H9 (cell line): ENCODE data around the gene PROM1. TPM values are rescaled to one million over a fixed set of nuclear protein-coding genes. Genes with fewer than 3 reads are reported as not detected.
A peak's percentile ranks its signal among the peaks of the same experiment; 100 is the strongest.

ENCODE experiments used
- DNase-seq: peaks from one replicate; pipeline ENCODE4 v3.0.0-alpha.2; 2017
- H2AFZ ChIP-seq: one replicate; pipeline ENCODE4 v1.6.1; 2013; ENCODE audit warnings: mild to moderate bottlenecking, low read length, control low read depth, moderate library complexity
- H2AK5ac ChIP-seq: 2 replicates; pipeline ENCODE4 v1.6.1; 2013; ENCODE audit warnings: low read length, control low read depth, mixed read lengths; ENCODE audit not compliant: insufficient read length
- H2BK120ac ChIP-seq: one replicate; pipeline ENCODE4 v1.6.1; 2013; ENCODE audit warnings: low read depth, mild to moderate bottlenecking, low read length, control low read depth, inconsistent platforms; ENCODE audit not compliant: poor library complexity, severe bottlenecking
- H2BK12ac ChIP-seq: 2 replicates; pipeline ENCODE4 v1.6.1; 2013; ENCODE audit warnings: low read length, control low read depth, mixed read lengths, low read depth; ENCODE audit not compliant: insufficient read length
- H2BK15ac ChIP-seq: 2 replicates; pipeline ENCODE4 v1.6.1; 2013; ENCODE audit warnings: low read depth, low read length, control low read depth
- H2BK20ac ChIP-seq: one replicate; pipeline ENCODE4 v1.6.1; 2013; ENCODE audit warnings: low read depth, mild to moderate bottlenecking, low read length, control low read depth, inconsistent platforms; ENCODE audit not compliant: poor library complexity, severe bottlenecking
- H2BK5ac ChIP-seq: 2 replicates; pipeline ENCODE4 v1.6.1; 2013; ENCODE audit warnings: low read length, control low read depth, mixed read lengths; ENCODE audit not compliant: insufficient read length
- H3K14ac ChIP-seq: 2 replicates; pipeline ENCODE4 v1.6.1; 2013; ENCODE audit warnings: low read length, control low read depth; ENCODE audit not compliant: insufficient read depth
- H3K18ac ChIP-seq: 2 replicates; pipeline ENCODE4 v1.6.1; 2013; ENCODE audit warnings: low read depth, mild to moderate bottlenecking, mixed read lengths, low read length, control low read depth; ENCODE audit not compliant: insufficient read length
- H3K23ac ChIP-seq: 2 replicates; pipeline ENCODE4 v1.6.1; 2013; ENCODE audit warnings: low read length, control low read depth, mixed read lengths, low read depth; ENCODE audit not compliant: insufficient read length
- H3K23me2 ChIP-seq: 2 replicates; pipeline ENCODE4 v1.6.1; 2013; ENCODE audit warnings: low read depth, mild to moderate bottlenecking, mixed read lengths, low read length, control low read depth; ENCODE audit not compliant: insufficient read length, poor library complexity, severe bottlenecking
- H3K27ac ChIP-seq: 2 replicates; pipeline ENCODE4 v1.5.1; 2013; ENCODE audit warnings: low read length, control low read depth, mixed read lengths, low read depth; ENCODE audit not compliant: insufficient read length
- H3K27me3 ChIP-seq: 2 replicates; pipeline ENCODE4 v1.6.1; 2013; ENCODE audit warnings: low read length, control low read depth, inconsistent platforms; ENCODE audit not compliant: insufficient read depth
- H3K4ac ChIP-seq: 2 replicates; pipeline ENCODE4 v1.6.1; 2013; ENCODE audit warnings: low read depth, mild to moderate bottlenecking, control low read depth, inconsistent platforms, low read length, moderate library complexity
- H3K4me1 ChIP-seq: 2 replicates; pipeline ENCODE4 v1.6.1; 2013; ENCODE audit warnings: low read length, control low read depth, inconsistent platforms; ENCODE audit not compliant: insufficient read depth
- H3K4me2 ChIP-seq: 2 replicates; pipeline ENCODE4 v1.6.1; 2013; ENCODE audit warnings: low read length, control low read depth, mixed read lengths; ENCODE audit not compliant: insufficient read length, insufficient read depth
- H3K56ac ChIP-seq: 2 replicates; pipeline ENCODE4 v1.6.1; 2013; ENCODE audit warnings: low read depth, mild to moderate bottlenecking, mixed read lengths, low read length, control low read depth; ENCODE audit not compliant: insufficient read length
- H3K79me1 ChIP-seq: 2 replicates; pipeline ENCODE4 v1.6.1; 2013; ENCODE audit warnings: low read depth, mild to moderate bottlenecking, moderate library complexity, low read length, control low read depth, inconsistent platforms; ENCODE audit not compliant: insufficient read depth, poor library complexity, severe bottlenecking
- H3K79me2 ChIP-seq: 2 replicates; pipeline ENCODE4 v1.6.1; 2013; ENCODE audit warnings: low read length, control low read depth, inconsistent platforms; ENCODE audit not compliant: insufficient read depth
- H3K9ac ChIP-seq: 2 replicates; pipeline ENCODE4 v1.6.1; 2013; ENCODE audit warnings: low read length, control low read depth, mixed read lengths; ENCODE audit not compliant: insufficient read length; ENCODE audit errors: extremely low read depth
- H3K9me3 ChIP-seq: one replicate; pipeline ENCODE4 v1.6.1; 2013; ENCODE audit warnings: low read depth, low read length, inconsistent platforms; ENCODE audit not compliant: control insufficient read depth
- H3T11ph ChIP-seq: one replicate; pipeline ENCODE4 v1.6.1; 2013; ENCODE audit warnings: mild to moderate bottlenecking, low read length, control low read depth, inconsistent platforms
- H4K20me1 ChIP-seq: one replicate; pipeline ENCODE4 v1.6.1; 2013; ENCODE audit not compliant: control insufficient read depth, insufficient read length, insufficient read depth
- H4K5ac ChIP-seq: 2 replicates; pipeline ENCODE4 v1.6.1; 2013; ENCODE audit warnings: low read depth, mild to moderate bottlenecking, mixed read lengths, low read length, control low read depth; ENCODE audit not compliant: insufficient read length
- H4K8ac ChIP-seq: replicated peaks from 2 replicates; pipeline ENCODE4 v1.6.1; 2013; ENCODE audit warnings: low read length, control low read depth, mixed read lengths, low read depth; ENCODE audit not compliant: insufficient read length
- H4K91ac ChIP-seq: 2 replicates; pipeline ENCODE4 v1.6.1; 2013; ENCODE audit warnings: low read depth, mild to moderate bottlenecking, moderate library complexity, mixed read lengths, low read length, control low read depth; ENCODE audit not compliant: insufficient read length
- H3K27ac Mint-ChIP-seq, 3 experiments: 2 replicates in 2 of 3; 3 replicates in 1 of 3; pipeline ENCODE4 v1.8.0; 2020 to 2021; ENCODE audit warnings: mixed read lengths in 3 of 3, mild to moderate bottlenecking in 1 of 3, moderate library complexity in 1 of 3
- H3K27me3 Mint-ChIP-seq: 2 replicates; pipeline ENCODE4 v1.8.0; 2021; ENCODE audit warnings: low read depth, mild to moderate bottlenecking, moderate library complexity, mixed read lengths
- H3K36me3 Mint-ChIP-seq, 3 experiments: 2 replicates in 2 of 3; 3 replicates in 1 of 3; pipeline ENCODE4 v1.8.0; 2020 to 2021; ENCODE audit warnings: low read depth in 3 of 3, mixed read lengths in 3 of 3; ENCODE audit not compliant: insufficient read depth in 1 of 3
- H3K4me1 Mint-ChIP-seq, 2 experiments: 2 replicates each; pipeline ENCODE4 v1.8.0; 2020; ENCODE audit warnings: mixed read lengths in 2 of 2
- H3K4me3 Mint-ChIP-seq, 2 experiments: 2 replicates in 1 of 2; 3 replicates in 1 of 2; pipeline ENCODE4 v1.8.0; 2020 to 2021; ENCODE audit warnings: mild to moderate bottlenecking in 2 of 2, mixed read lengths in 2 of 2, moderate library complexity in 1 of 2
- H3K9me3 Mint-ChIP-seq, 2 experiments: 2 replicates in 1 of 2; 3 replicates in 1 of 2; pipeline ENCODE4 v1.8.0; 2020; ENCODE audit warnings: mild to moderate bottlenecking in 2 of 2, mixed read lengths in 2 of 2, moderate library complexity in 1 of 2
- CTCF ChIP-seq: fragments of 200-600 bp; sonication (generic); conservative IDR thresholded peaks from 3 replicates; pipeline ENCODE4 v1.8.0; 2021; ENCODE audit warnings: antibody characterized with exemption, mild to moderate bottlenecking
- WGBS: extraction: QIAGEN DNeasy Blood & Tissue Kit; methylation state at CpG from one replicate; pipeline ENCODE4 v1.1.7; 2013; ENCODE audit warnings: missing lambda C conversion rate, low lambda C conversion rate, mixed read lengths; ENCODE audit not compliant: insufficient read length; ENCODE audit errors: extremely low coverage; 5-methylcytosine and 5-hydroxymethylcytosine counted together
- total RNA-seq: library from RNA; stranded (reverse); gene quantifications from 2 replicates; pipeline ENCODE4 v1.2.1, GENCODE V29; 2021

PROM1 gene
- total RNA-seq, 1 experiment from 2014 or later = 98.3 TPM

GRCh38 chr4:16055471-16055870 lies 28.4 kb downstream of the PROM1 start:
- Histone ChIP-seq H2BK12ac (no peak overlapping the region), H3K4me2 (no peak overlapping the region), H3K18ac (no peak overlapping the region), H4K91ac (no peak overlapping the region), H3K56ac (no peak overlapping the region), H2BK20ac (no peak overlapping the region), H3K27me3 (no peaks in the 10 kb centered on the region), H2BK120ac (no peak overlapping the region), H4K5ac (no peak overlapping the region), H2BK5ac (no peak overlapping the region), H4K20me1 (no peaks in the 10 kb centered on the region), H4K8ac (no peak overlapping the region), H3K9me3 (no peaks in the 10 kb centered on the region), H2BK15ac (no peak overlapping the region), H2AK5ac (no peak overlapping the region), H3K79me2 (no peaks in the 10 kb centered on the region; the same call in 1 of the 2 replicates), H3T11ph (no peak overlapping the region), H3K23ac (no peak overlapping the region), H3K23me2 (no peaks in the 10 kb centered on the region), H3K4me1 (no peaks in the 10 kb centered on the region), H3K9ac (no peak overlapping the region), H3K27ac (no peak overlapping the region), H3K4ac (no peak overlapping the region), H3K79me1 (peaks cover 3% of the 10 kb centered on the region), H2AFZ (no peak overlapping the region), H3K14ac (no peak overlapping the region)
- no CpG with 5 or more reads among the region's 7 CpGs for WGBS
- Mint-ChIP-seq H3K9me3 (no peaks in the 10 kb centered on the region), H3K4me1 (peaks cover 9 to 19% of the 10 kb centered on the region in 2 experiments; a peak in 3 of 4 replicates), H3K27me3 (no peaks in the 10 kb centered on the region), H3K36me3 (peaks cover 1 to 28% (median 14%) of the 10 kb centered on the region in 3 experiments; a peak in 5 of 7 replicates), H3K27ac (peak overlapping the region in 1 of 3 experiments; percentile 25; a peak in 2 of 7 replicates), H3K4me3 (no peak overlapping the region)
- no peak for DNase-seq
- TF ChIP-seq CTCF = no peak
